Lower leg skin (tissue), 4 donors: Measurements from ENCODE around the gene ERMAP. TPM values are rescaled to one million over a fixed set of nuclear protein-coding genes. Genes with fewer than 3 reads are reported as not detected.
"Not testable (repeated sequence)": the region's sequence is repeated elsewhere in the genome, so short reads cannot be mapped to it uniquely, and the experiment has no call there.

Source experiments
- DNase-seq, 2 donors: peaks; one replicate each; pipeline ENCODE4 v3.0.0-alpha.2; 2019; ENCODE audit warnings: low spot score in 2 of 2
- H3K4me3 ChIP-seq: fragments of 200-600 bp; sonication (generic); 2 replicates; pipeline ENCODE4 v1.5.1; 2017; ENCODE audit warnings: mild to moderate bottlenecking, low read depth; ENCODE audit not compliant: poor library complexity, severe bottlenecking
- CTCF ChIP-seq, 3 donors: fragments of 450-650 bp; IDR thresholded peaks; one replicate each; pipeline ENCODE4 v1.5.1; 2016; ENCODE audit warnings: antibody characterized with exemption in 3 of 3, mild to moderate bottlenecking in 3 of 3, moderate library complexity in 2 of 3
- POLR2A ChIP-seq, 2 donors: fragments of 450-650 bp; IDR thresholded peaks; one replicate each; pipeline ENCODE4 v1.6.1; 2016 to 2017; ENCODE audit warnings: antibody characterized with exemption in 2 of 2, mild to moderate bottlenecking in 1 of 2, moderate library complexity in 1 of 2
- WGBS, 2 donors: methylation state at CpG; one replicate each; pipeline ENCODE4 v1.1.5; 2018; 5-methylcytosine and 5-hydroxymethylcytosine counted together
- intact Hi-C: fragments of 100-400 bp; cut with DNase I; formaldehyde crosslinking; loops from one replicate; pipeline ENCODE4 v1.15.0; 2023; ENCODE audit warnings: low total_unique reads
- total RNA-seq, 4 donors: library from RNA; depleted of rRNA; stranded (reverse); fragments of >200 nt; gene quantifications; one replicate each; pipeline ENCODE4 v1.1.0, GENCODE V29; 2016

The ERMAP gene
- total RNA-seq, 4 donors from 2014 or later, result 8.0 to 11.5 (median 9.3) TPM

- intact Hi-C loops, result no loop called here
- TF ChIP-seq POLR2A (IDR thresholded peaks at IDR 0.05), result no peak
- TF ChIP-seq CTCF (IDR thresholded peaks at IDR 0.05), result no peak
- no peak for DNase-seq
- H3K4me3 ChIP-seq, result no peak overlapping the region
Measured at GRCh38 chr1:42861014-42861399, 44.1 kb downstream of the ERMAP start.

- 87 to 88% methylated on average over 5 of the region's 5 CpGs for WGBS, 2 donors
- TF ChIP-seq POLR2A (IDR thresholded peaks at IDR 0.05) (no peak), CTCF (IDR thresholded peaks at IDR 0.05) (no peak)
- no peak for DNase-seq
- intact Hi-C loops, result no loop called here
- H3K4me3 ChIP-seq, result no peak overlapping the region
Measured at GRCh38 chr1:42866549-42866948, 49.6 kb downstream of the ERMAP start.

- WGBS, 2 donors, result 93 to 94% methylated on average over 4 of the region's 4 CpGs
- DNase-seq, H3K4me3 ChIP-seq, intact Hi-C loops: not testable (repeated sequence)
Measured at GRCh38 chr1:42868466-42868865, 51.5 kb downstream of the ERMAP start.

GRCh38 chr1:42869254-42869653 lies 52.3 kb downstream of the ERMAP start:
- WGBS, 2 donors, result 57 to 59% methylated on average over 2 of the region's 2 CpGs
- intact Hi-C loops, H3K4me3 ChIP-seq, DNase-seq: not testable (repeated sequence)

GRCh38 chr1:42869751-42870150 lies 52.8 kb downstream of the ERMAP start:
- intact Hi-C loops, H3K4me3 ChIP-seq, DNase-seq: not testable (repeated sequence)
- WGBS, 2 donors, result 43 to 48% methylated on average over 2 of the region's 2 CpGs

GRCh38 chr1:42873108-42873507 lies 56.2 kb downstream of the ERMAP start:
- H3K4me3 ChIP-seq, DNase-seq, intact Hi-C loops: not testable (repeated sequence)

GRCh38 chr1:42873670-42874069 lies 56.7 kb downstream of the ERMAP start:
- H3K4me3 ChIP-seq, result no peak overlapping the region
- intact Hi-C loops, result no loop called here
- no peak for TF ChIP-seq POLR2A (IDR thresholded peaks at IDR 0.05)
- TF ChIP-seq CTCF (IDR thresholded peaks at IDR 0.05), result no peak
- WGBS, 2 donors, result 82 to 84% methylated on average over 1 of the region's 1 CpG
- no peak for DNase-seq

GRCh38 chr1:42876009-42876408 lies 59.1 kb downstream of the ERMAP start:
- intact Hi-C loops, result no loop called here

More at GRCh38 chr1:42876009-42876408, 59.1 kb downstream of the ERMAP start:
- H3K4me3 ChIP-seq, result no peak overlapping the region
- TF ChIP-seq POLR2A (IDR thresholded peaks at IDR 0.05), result no peak
- TF ChIP-seq CTCF (IDR thresholded peaks at IDR 0.05), result no peak
- no peak for DNase-seq
